ENCODE results near the gene SLC26A8.
"Not testable (repeated sequence)": the region's sequence is repeated elsewhere in the genome, so short reads cannot be mapped to it uniquely, and the experiment has no call there.

Gene SLC26A8

GRCh38 chr6:35933844-35934243 lies 90.6 kb downstream of the SLC26A8 start:
- Histone ChIP-seq H3K4me3 (ENCODE audit: insufficient read length, low read depth) (no peak overlapping the region), H3K36me3 (ENCODE audit: insufficient read depth, insufficient read length, low read length) (no peaks in the 10 kb centered on the region), H3K9me3 (ENCODE audit: insufficient read depth, low read length) (no peaks in the 10 kb centered on the region), H3K9ac (ENCODE audit: insufficient read length, low read depth) (no peak overlapping the region), H3K4me1 (ENCODE audit: insufficient read depth, insufficient read length) (no peaks in the 10 kb centered on the region), H3K27me3 (ENCODE audit: insufficient read depth, insufficient read length) (no peaks in the 10 kb centered on the region)
- DNase-seq (ENCODE audit: low read depth, low spot score): no peak
- TF ChIP-seq YY1 (IDR thresholded peaks at IDR 0.05; ENCODE audit: insufficient read depth, insufficient read length): no peak
- TF ChIP-seq ZNF274 (IDR thresholded peaks at IDR 0.05; ENCODE audit: low read depth, low read length): no peak
- TF ChIP-seq SUZ12 (IDR thresholded peaks at IDR 0.05; ENCODE audit: extremely low read depth, insufficient read depth, insufficient read length): no peak

GRCh38 chr6:35931873-35932272 lies 92.6 kb downstream of the SLC26A8 start:
- not testable (repeated sequence) for H3K36me3 ChIP-seq (ENCODE audit: insufficient read depth, insufficient read length, low read length); H3K9ac ChIP-seq (ENCODE audit: insufficient read length, low read depth); DNase-seq (ENCODE audit: low read depth, low spot score); H3K4me3 ChIP-seq (ENCODE audit: insufficient read length, low read depth); H3K4me1 ChIP-seq (ENCODE audit: insufficient read depth, insufficient read length); H3K9me3 ChIP-seq (ENCODE audit: insufficient read depth, low read length); H3K27me3 ChIP-seq (ENCODE audit: insufficient read depth, insufficient read length)

GRCh38 chr6:35931120-35931561 lies 93.3 kb downstream of the SLC26A8 start:
- H3K9me3 ChIP-seq (ENCODE audit: insufficient read depth, low read length): no peaks in the 10 kb centered on the region
- H3K4me3 ChIP-seq (ENCODE audit: insufficient read length, low read depth): no peak overlapping the region
- H3K4me1 ChIP-seq (ENCODE audit: insufficient read depth, insufficient read length): no peaks in the 10 kb centered on the region
- H3K27me3 ChIP-seq (ENCODE audit: insufficient read depth, insufficient read length): no peaks in the 10 kb centered on the region
- no peak for TF ChIP-seq YY1 (IDR thresholded peaks at IDR 0.05; ENCODE audit: insufficient read depth, insufficient read length)
- no peak for TF ChIP-seq SUZ12 (IDR thresholded peaks at IDR 0.05; ENCODE audit: extremely low read depth, insufficient read depth, insufficient read length)
- TF ChIP-seq ZNF274 (IDR thresholded peaks at IDR 0.05; ENCODE audit: low read depth, low read length): no peak
- H3K36me3 ChIP-seq (ENCODE audit: insufficient read depth, insufficient read length, low read length): no peaks in the 10 kb centered on the region
- no peak for DNase-seq (ENCODE audit: low read depth, low spot score)
- H3K9ac ChIP-seq (ENCODE audit: insufficient read length, low read depth): no peak overlapping the region

- TF ChIP-seq ZNF274 (IDR thresholded peaks at IDR 0.05; ENCODE audit: low read depth, low read length) (no peak), YY1 (IDR thresholded peaks at IDR 0.05; ENCODE audit: insufficient read depth, insufficient read length) (no peak), SUZ12 (IDR thresholded peaks at IDR 0.05; ENCODE audit: extremely low read depth, insufficient read depth, insufficient read length) (no peak)
- DNase-seq (ENCODE audit: low read depth, low spot score): no peak
- Histone ChIP-seq H3K4me1 (ENCODE audit: insufficient read depth, insufficient read length) (no peaks in the 10 kb centered on the region), H3K27me3 (ENCODE audit: insufficient read depth, insufficient read length) (no peaks in the 10 kb centered on the region), H3K9ac (ENCODE audit: insufficient read length, low read depth) (no peak overlapping the region), H3K9me3 (ENCODE audit: insufficient read depth, low read length) (no peaks in the 10 kb centered on the region), H3K36me3 (ENCODE audit: insufficient read depth, insufficient read length, low read length) (no peaks in the 10 kb centered on the region), H3K4me3 (ENCODE audit: insufficient read length, low read depth) (no peak overlapping the region)
These were observed 94.8 kb downstream of the SLC26A8 start for GRCh38 chr6:35929601-35930000.

DNA sequence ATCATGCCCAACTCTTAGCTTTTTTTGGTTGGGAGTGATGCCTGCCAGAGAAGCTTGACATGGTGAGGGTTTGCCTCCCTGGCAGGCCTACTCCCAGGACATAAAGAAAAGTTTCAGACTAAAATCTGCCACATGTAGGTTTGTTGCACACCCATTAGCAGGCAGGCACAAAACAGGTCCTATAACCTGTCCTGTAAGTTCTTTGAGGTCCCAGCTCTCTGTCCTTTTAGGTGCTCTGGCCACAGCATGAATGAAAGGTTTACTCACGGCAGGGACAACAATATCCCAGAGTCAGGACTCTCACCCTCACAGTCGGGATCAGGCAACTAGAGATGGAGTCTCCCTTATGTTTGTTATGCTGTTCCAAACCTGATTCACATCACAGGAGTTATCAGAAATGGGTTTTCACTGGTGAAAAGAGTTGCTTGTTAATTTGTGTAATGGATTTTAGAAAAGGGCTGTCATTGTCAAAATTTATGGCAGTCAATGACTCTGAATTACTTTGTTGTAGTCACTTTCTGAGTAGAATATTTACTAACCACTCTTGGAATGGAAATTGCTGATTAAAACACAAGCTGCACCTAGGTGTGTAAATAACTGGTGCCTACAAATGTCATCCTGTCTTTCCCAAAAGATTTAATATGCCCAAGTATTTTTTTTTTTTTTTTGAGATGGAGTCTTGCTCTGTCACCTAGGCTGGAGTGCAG lies 97.8 kb downstream of the SLC26A8 start:
- no peaks in the 10 kb centered on the region for H3K4me1 ChIP-seq (ENCODE audit: insufficient read depth, insufficient read length)
- TF ChIP-seq SUZ12 (IDR thresholded peaks at IDR 0.05; ENCODE audit: extremely low read depth, insufficient read depth, insufficient read length) (no peak), ZNF274 (IDR thresholded peaks at IDR 0.05; ENCODE audit: low read depth, low read length) (no peak), YY1 (IDR thresholded peaks at IDR 0.05; ENCODE audit: insufficient read depth, insufficient read length) (no peak)
- no peaks in the 10 kb centered on the region for H3K27me3 ChIP-seq (ENCODE audit: insufficient read depth, insufficient read length)
- no peak overlapping the region for H3K9ac ChIP-seq (ENCODE audit: insufficient read length, low read depth)
- no peak for DNase-seq (ENCODE audit: low read depth, low spot score)
- H3K4me3 ChIP-seq (ENCODE audit: insufficient read length, low read depth): no peak overlapping the region
- no peaks in the 10 kb centered on the region for H3K9me3 ChIP-seq (ENCODE audit: insufficient read depth, low read length)
- H3K36me3 ChIP-seq (ENCODE audit: insufficient read depth, insufficient read length, low read length): no peaks in the 10 kb centered on the region

DNA sequence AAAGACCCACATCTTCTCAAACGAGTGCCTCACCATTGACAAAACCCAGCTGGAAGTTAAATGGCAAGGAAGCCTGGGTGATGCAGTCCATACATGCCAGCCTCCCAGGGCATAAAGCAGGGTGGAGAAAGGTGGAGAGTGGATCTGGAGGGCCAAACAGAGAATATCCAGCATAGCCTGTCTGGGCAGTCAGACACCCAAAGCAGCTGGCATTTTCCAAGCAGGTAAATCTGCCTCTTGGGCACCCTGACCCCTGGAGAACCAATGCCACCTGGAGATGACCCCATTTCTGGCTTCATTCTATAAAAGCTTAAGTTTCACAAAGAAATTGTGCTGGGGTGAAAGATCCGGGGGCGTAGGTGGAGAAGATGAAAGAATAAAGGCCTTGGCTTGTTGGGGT lies 98.5 kb downstream of the SLC26A8 start:
- Histone ChIP-seq H3K9ac (ENCODE audit: insufficient read length, low read depth) (no peak overlapping the region), H3K4me3 (ENCODE audit: insufficient read length, low read depth) (no peak overlapping the region), H3K4me1 (ENCODE audit: insufficient read depth, insufficient read length) (no peaks in the 10 kb centered on the region), H3K36me3 (ENCODE audit: insufficient read depth, insufficient read length, low read length) (no peaks in the 10 kb centered on the region), H3K9me3 (ENCODE audit: insufficient read depth, low read length) (no peaks in the 10 kb centered on the region), H3K27me3 (ENCODE audit: insufficient read depth, insufficient read length) (no peaks in the 10 kb centered on the region)
- no peak for DNase-seq (ENCODE audit: low read depth, low spot score)
- TF ChIP-seq YY1 (IDR thresholded peaks at IDR 0.05; ENCODE audit: insufficient read depth, insufficient read length) (no peak), SUZ12 (IDR thresholded peaks at IDR 0.05; ENCODE audit: extremely low read depth, insufficient read depth, insufficient read length) (no peak), ZNF274 (IDR thresholded peaks at IDR 0.05; ENCODE audit: low read depth, low read length) (no peak)

GRCh38 chr6:35924146-35924545 lies 100.3 kb downstream of the SLC26A8 start:
- peaks cover 4% of the 10 kb centered on the region for H3K36me3 ChIP-seq (ENCODE audit: insufficient read depth, insufficient read length, low read length)
- TF ChIP-seq SUZ12 (IDR thresholded peaks at IDR 0.05; ENCODE audit: extremely low read depth, insufficient read depth, insufficient read length): no peak
- TF ChIP-seq YY1 (IDR thresholded peaks at IDR 0.05; ENCODE audit: insufficient read depth, insufficient read length): no peak
- TF ChIP-seq ZNF274 (IDR thresholded peaks at IDR 0.05; ENCODE audit: low read depth, low read length): no peak
- no peak overlapping the region for H3K9ac ChIP-seq (ENCODE audit: insufficient read length, low read depth)
- H3K4me1 ChIP-seq (ENCODE audit: insufficient read depth, insufficient read length): no peaks in the 10 kb centered on the region
- H3K27me3 ChIP-seq (ENCODE audit: insufficient read depth, insufficient read length): no peaks in the 10 kb centered on the region
- DNase-seq (ENCODE audit: low read depth, low spot score): no peak
- no peaks in the 10 kb centered on the region for H3K9me3 ChIP-seq (ENCODE audit: insufficient read depth, low read length)
- no peak overlapping the region for H3K4me3 ChIP-seq (ENCODE audit: insufficient read length, low read depth)

Data from NT2/D1 (cell line).